ENCODE data around the gene CCDC196. TPM values are rescaled to one million over a fixed set of nuclear protein-coding genes. Genes with fewer than 3 reads are reported as not detected.
A peak's percentile ranks its signal among the peaks of the same experiment; 100 is the strongest.

The CCDC196 gene
- total RNA-seq, 1 donor from 2014 or later, result not detected

DNA sequence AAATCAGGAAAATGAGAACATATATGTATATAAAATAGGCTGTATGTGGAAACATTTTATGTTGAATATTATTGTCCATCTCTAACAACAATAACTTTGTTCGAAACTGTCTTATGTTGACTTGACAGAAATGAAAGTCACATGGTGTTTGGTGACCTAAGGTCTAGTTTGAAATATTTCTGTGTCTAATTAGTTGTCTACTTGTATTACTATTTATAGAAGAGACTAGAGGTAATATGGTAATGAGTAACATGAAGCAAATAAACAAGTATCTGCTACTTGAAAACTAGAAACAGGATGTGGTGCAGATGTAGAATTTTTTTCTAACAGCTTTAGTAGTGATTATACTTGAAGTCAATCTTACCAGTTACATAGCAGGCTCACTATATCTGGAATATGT lies 25.7 kb downstream of the CCDC196 start:
- peaks cover 20% of the 10 kb centered on the region for H3K4me1 ChIP-seq
- TF ChIP-seq, protein P1, sequence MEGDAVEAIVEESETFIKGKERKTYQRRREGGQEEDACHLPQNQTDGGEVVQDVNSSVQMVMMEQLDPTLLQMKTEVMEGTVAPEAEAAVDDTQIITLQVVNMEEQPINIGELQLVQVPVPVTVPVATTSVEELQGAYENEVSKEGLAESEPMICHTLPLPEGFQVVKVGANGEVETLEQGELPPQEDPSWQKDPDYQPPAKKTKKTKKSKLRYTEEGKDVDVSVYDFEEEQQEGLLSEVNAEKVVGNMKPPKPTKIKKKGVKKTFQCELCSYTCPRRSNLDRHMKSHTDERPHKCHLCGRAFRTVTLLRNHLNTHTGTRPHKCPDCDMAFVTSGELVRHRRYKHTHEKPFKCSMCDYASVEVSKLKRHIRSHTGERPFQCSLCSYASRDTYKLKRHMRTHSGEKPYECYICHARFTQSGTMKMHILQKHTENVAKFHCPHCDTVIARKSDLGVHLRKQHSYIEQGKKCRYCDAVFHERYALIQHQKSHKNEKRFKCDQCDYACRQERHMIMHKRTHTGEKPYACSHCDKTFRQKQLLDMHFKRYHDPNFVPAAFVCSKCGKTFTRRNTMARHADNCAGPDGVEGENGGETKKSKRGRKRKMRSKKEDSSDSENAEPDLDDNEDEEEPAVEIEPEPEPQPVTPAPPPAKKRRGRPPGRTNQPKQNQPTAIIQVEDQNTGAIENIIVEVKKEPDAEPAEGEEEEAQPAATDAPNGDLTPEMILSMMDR (IDR thresholded peaks at IDR 0.05), result no peak
- no peak for DNase-seq
- H3K9me3 ChIP-seq, result no peaks in the 10 kb centered on the region
- no peak overlapping the region for H3K27ac ChIP-seq
- no peak overlapping the region for H3K4me3 ChIP-seq
- H3K36me3 ChIP-seq, result no peaks in the 10 kb centered on the region
- intact Hi-C loops (cut with DNase I), result no loop called here
- H3K27me3 ChIP-seq, result no peaks in the 10 kb centered on the region
- no peak for ATAC-seq

GRCh38 chr14:66514213-66514612 lies 28.0 kb downstream of the CCDC196 start:
- Histone ChIP-seq H3K27me3 (no peaks in the 10 kb centered on the region), H3K9me3 (no peaks in the 10 kb centered on the region), H3K4me1 (peaks cover 20% of the 10 kb centered on the region), H3K4me3 (no peak overlapping the region), H3K36me3 (no peaks in the 10 kb centered on the region), H3K27ac (no peak overlapping the region)
- peak; percentile 78 for ATAC-seq
- no peak for DNase-seq
- TF ChIP-seq, protein P1 (IDR thresholded peaks at IDR 0.05), result no peak
- intact Hi-C loops (cut with DNase I), result no loop called here

DNA sequence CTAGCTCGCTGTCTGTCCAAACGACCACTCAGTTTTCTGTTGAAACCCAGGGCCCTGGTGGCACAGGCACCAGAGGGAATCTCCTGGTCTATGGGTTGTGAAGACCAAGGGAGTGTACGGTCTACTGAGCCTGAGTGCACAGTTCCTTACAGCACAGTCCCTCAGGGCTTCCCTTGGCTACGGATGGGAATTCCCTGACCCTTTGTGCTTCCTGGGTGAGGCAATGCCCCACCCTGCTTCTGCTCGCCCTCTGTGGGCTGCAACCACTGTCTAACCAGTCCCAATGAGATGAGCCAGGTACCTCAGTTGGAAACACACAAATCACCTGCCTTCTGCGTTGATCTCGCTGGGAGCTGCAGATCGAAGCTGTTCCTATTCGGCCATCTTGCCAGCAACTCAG lies 44.4 kb downstream of the CCDC196 start:
- intact Hi-C loops (cut with DNase I), result no loop called here
- no peak overlapping the region for H3K27ac ChIP-seq
- H3K4me1 ChIP-seq, result no peaks in the 10 kb centered on the region
- DNase-seq (no peak), ATAC-seq (no peak)
- H3K4me3 ChIP-seq, result no peak overlapping the region
- no peaks in the 10 kb centered on the region for H3K36me3 ChIP-seq
- H3K9me3 ChIP-seq, result no peaks in the 10 kb centered on the region
- TF ChIP-seq, protein P1 (IDR thresholded peaks at IDR 0.05), result no peak
- H3K27me3 ChIP-seq, result no peaks in the 10 kb centered on the region

DNA sequence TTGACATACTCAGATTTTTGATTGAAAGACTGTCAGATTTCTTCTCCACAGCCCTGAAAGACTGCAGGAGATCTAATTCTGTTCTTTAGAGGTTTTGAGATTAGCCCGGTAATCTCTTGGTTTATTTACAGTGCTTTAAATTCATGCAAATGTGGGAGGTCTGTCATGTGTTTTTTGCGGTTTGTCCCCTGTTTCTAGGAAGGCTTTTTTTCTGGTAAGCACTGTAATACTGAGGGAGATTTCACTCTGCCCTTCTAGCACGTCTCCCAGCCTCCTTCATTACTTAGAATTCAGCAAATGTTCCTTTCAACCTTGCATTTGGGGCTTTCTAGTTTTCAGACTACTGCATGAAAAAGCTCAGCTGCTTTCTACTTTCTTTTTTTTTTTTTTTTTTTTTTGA lies 52.9 kb downstream of the CCDC196 start:
- Histone ChIP-seq H3K4me3 (no peak overlapping the region), H3K9me3 (no peaks in the 10 kb centered on the region), H3K27me3 (no peaks in the 10 kb centered on the region), H3K27ac (no peak overlapping the region), H3K36me3 (no peaks in the 10 kb centered on the region), H3K4me1 (peaks cover 8% of the 10 kb centered on the region)
- TF ChIP-seq, protein P1 (IDR thresholded peaks at IDR 0.05), result no peak
- ATAC-seq (no peak), DNase-seq (no peak)
- intact Hi-C loops (cut with DNase I), result no loop called here

DNA sequence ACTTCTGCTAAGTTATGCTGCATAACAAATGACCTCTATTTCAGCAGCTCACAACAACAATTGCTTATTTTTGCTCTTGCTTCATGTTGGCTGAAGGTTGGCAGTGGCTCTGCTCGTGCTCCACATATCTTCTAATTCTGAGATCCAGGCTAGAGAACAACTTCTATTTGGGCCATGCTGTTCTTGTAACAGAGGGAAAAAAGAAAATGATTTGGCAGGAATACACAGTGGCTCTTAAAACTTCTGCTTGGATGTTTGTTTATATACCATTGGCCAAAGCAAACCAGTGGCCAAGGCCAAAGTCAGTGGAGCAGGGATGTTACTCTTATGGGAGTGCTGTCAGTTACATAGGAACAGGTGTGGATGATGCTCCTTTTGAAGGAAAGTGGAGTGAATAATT lies 53.9 kb downstream of the CCDC196 start:
- intact Hi-C loops (cut with DNase I), result no loop called here
- H3K27ac ChIP-seq, result no peak overlapping the region
- ATAC-seq, result no peak
- peaks cover 9% of the 10 kb centered on the region for H3K4me1 ChIP-seq
- H3K9me3 ChIP-seq, result no peaks in the 10 kb centered on the region
- H3K4me3 ChIP-seq, result no peak overlapping the region
- H3K36me3 ChIP-seq, result no peaks in the 10 kb centered on the region
- DNase-seq, result no peak
- H3K27me3 ChIP-seq, result no peaks in the 10 kb centered on the region
- TF ChIP-seq, protein P1 (IDR thresholded peaks at IDR 0.05), result no peak

DNA sequence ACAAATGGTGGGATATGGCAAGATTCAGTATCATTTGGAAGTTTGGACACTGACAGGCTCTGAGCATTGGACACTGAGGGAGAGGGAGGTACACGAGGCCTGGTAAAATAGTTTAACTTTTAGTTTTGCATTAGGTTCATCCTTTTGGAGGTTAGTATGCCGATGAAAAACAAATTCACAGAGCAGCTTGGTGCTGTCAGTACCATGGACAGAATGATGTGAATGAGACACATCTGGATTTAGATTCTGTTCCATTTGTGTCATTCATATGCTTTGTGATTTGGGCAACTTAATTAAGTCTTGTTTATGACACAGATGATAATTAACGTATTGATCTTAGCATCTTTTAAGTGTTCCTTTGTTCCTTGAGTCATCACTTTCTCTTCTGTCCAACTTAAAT lies 55.5 kb downstream of the CCDC196 start:
- no peaks in the 10 kb centered on the region for H3K9me3 ChIP-seq
- H3K36me3 ChIP-seq, result no peaks in the 10 kb centered on the region
- TF ChIP-seq, protein P1 (IDR thresholded peaks at IDR 0.05), result no peak
- intact Hi-C loops (cut with DNase I), result no loop called here
- H3K4me3 ChIP-seq, result no peak overlapping the region
- no peak overlapping the region for H3K27ac ChIP-seq
- ATAC-seq, result no peak
- no peak for DNase-seq
- no peaks in the 10 kb centered on the region for H3K27me3 ChIP-seq
- peaks cover 9% of the 10 kb centered on the region for H3K4me1 ChIP-seq

All from upper lobe of right lung (tissue), 1 donor.